ENCODE measurements around the gene USF3.

USF3 gene

DNA sequence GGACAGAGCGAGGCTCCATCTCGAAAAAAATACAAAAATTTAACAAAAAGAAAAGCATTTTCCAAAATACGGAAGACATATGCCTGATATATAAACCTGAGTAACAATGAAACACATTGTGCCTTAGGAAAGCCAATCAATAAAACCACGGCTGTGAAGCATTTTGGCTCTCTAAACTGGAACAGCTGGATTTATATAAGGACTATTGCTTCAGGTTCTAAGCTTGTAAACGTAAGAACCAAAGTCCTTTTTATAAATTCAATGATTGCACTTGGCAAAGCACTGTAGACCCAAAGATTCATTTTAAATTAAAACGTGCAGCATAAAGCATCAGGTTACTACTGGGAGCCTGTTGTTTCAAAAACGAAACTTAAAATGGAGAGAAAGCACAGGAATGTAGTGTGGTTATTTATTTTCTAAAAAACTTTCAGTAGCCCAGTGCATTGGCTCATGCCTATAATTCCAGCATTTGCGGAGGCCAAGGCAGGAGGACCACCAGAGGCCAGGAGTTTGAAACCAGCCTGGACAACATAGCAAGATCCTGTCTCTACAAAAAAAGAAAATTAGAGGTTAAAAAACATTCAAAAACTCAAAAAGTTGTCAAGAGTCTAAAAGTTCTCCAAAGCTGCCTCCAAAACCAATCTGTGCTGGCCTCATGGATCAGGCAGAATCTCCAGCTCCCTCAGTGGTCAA is 61.5 kb downstream of the USF3 start:
- Histone ChIP-seq H3K4me3 (ENCODE audit: low read depth in 1 of 2, low read length in 2 of 2) (peak overlapping the region in 1 of 2 donors; percentile 10), H3K27me3 (ENCODE audit: control insufficient read depth in 1 of 2, insufficient read depth in 2 of 2, low read length in 2 of 2) (no peaks in the 10 kb centered on the region), H3K9ac (ENCODE audit: low read depth in 1 of 2, low read length in 2 of 2) (no peak overlapping the region), H3K36me3 (ENCODE audit: control insufficient read depth in 1 of 2, insufficient read depth in 2 of 2, low read length in 2 of 2) (no peaks in the 10 kb centered on the region), H3K9me3 (ENCODE audit: control insufficient read depth in 1 of 2, low read length in 2 of 2) (no peaks in the 10 kb centered on the region), H3K4me1 (ENCODE audit: control insufficient read depth in 1 of 2, insufficient read depth in 2 of 2, low read length in 2 of 2) (no peaks in the 10 kb centered on the region), H3K27ac (ENCODE audit: low read depth, low read length) (no peak overlapping the region)

DNA sequence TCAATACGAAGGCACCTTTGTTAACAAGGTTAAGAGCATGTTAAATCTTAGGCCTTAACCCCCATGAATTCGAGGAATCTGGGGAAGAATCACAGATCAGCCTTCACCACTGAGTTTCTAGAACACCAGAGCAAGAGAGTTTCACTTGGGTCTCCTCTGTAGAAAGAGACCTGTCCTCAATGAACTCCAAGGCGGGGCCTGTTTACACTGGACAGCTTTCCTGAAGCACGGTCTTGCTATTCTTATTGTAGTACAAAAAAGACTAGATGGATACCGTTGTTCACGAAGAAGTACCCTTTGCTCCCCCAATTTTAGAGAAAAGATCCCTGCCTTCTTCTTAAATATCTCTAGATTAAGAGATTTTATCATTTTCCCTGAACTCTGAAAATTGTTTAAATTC is 64.9 kb downstream of the USF3 start:
- Histone ChIP-seq H3K9me3 (ENCODE audit: control insufficient read depth in 1 of 2, low read length in 2 of 2) (no peaks in the 10 kb centered on the region), H3K27me3 (ENCODE audit: control insufficient read depth in 1 of 2, insufficient read depth in 2 of 2, low read length in 2 of 2) (no peaks in the 10 kb centered on the region), H3K4me3 (ENCODE audit: low read depth in 1 of 2, low read length in 2 of 2) (no peak overlapping the region), H3K4me1 (ENCODE audit: control insufficient read depth in 1 of 2, insufficient read depth in 2 of 2, low read length in 2 of 2) (peaks cover 0 to 7% of the 10 kb centered on the region in 2 donors), H3K27ac (ENCODE audit: low read depth, low read length) (no peak overlapping the region), H3K36me3 (ENCODE audit: control insufficient read depth in 1 of 2, insufficient read depth in 2 of 2, low read length in 2 of 2) (peaks cover 3 to 17% of the 10 kb centered on the region in 2 donors), H3K9ac (ENCODE audit: low read depth in 1 of 2, low read length in 2 of 2) (no peak overlapping the region)

DNA sequence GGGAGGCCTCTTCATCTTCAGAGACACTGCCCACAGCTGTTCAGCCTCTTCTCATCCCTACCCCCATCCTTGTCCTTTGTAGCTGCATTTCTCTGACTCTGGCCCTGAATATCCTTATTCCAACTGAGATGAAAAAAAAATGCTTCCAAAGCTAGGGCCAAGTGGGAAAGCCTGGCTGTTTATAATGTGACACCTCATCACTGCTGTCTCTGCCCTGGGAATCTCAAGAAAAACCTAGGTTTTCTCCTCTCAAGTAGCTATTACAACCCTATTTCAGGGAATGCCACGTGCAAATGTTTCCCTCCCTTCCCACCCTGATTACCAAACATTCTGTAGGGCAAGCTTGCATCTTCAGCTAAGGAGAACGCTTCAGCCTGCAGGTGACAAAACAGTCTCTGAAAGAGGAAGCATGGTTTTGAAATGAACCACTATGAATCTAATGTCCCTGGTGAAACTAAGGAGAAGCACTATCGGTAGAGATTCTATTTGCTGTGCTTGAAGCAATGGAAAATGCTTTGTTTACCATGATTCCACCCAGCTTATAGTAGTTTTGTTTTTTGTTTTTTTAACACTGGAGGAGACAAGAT is 65.4 kb downstream of the USF3 start:
- Histone ChIP-seq H3K4me3 (ENCODE audit: low read depth in 1 of 2, low read length in 2 of 2) (no peak overlapping the region), H3K9ac (ENCODE audit: low read depth in 1 of 2, low read length in 2 of 2) (no peak overlapping the region), H3K4me1 (ENCODE audit: control insufficient read depth in 1 of 2, insufficient read depth in 2 of 2, low read length in 2 of 2) (peaks cover 0 to 8% of the 10 kb centered on the region in 2 donors), H3K36me3 (ENCODE audit: control insufficient read depth in 1 of 2, insufficient read depth in 2 of 2, low read length in 2 of 2) (peaks cover 3 to 17% of the 10 kb centered on the region in 2 donors), H3K27ac (ENCODE audit: low read depth, low read length) (no peak overlapping the region), H3K27me3 (ENCODE audit: control insufficient read depth in 1 of 2, insufficient read depth in 2 of 2, low read length in 2 of 2) (no peaks in the 10 kb centered on the region), H3K9me3 (ENCODE audit: control insufficient read depth in 1 of 2, low read length in 2 of 2) (no peaks in the 10 kb centered on the region)

DNA sequence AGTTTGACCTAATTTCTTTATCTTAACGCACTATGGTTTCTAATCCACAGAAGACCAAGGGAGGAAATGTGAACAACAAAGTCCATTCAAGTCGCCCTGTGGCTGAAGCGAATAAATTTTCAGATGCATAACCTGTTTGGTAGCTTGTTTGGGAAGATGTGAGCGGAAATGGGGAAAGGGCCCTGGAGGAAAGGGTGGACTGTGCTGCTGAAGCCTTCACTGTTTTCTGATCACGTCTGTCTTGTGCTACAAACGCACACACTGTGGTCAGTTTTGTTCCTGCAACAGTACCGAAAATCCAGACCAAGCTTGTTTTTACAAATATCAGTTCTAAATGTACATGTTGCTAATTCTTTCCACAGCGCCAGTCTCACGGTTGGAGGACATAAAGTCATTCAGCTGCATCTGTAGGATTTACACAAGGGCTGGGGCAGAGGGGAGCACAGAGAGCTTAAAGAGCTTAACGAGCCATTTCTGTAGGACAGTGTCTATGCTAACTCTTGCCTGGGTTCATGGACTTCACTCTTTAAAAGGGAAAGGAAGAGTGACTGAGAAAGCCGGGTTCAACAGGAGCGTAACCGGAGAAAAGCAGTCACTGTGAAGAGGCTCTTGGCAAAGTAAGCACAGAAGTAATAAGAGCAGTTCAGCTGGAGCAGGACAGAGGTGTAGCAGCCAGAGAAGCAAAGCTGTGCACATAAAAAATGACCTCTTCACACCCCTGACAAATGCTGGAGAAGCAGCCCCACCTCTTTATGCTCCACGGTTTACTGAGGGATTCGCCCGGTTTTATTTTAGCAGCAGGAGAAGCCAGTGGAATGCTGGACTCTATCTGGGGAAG is 66.6 kb downstream of the USF3 start:
- H3K4me3 ChIP-seq (ENCODE audit: low read depth in 1 of 2, low read length in 2 of 2) = no peak overlapping the region
- H3K4me1 ChIP-seq (ENCODE audit: control insufficient read depth in 1 of 2, insufficient read depth in 2 of 2, low read length in 2 of 2) = peaks cover 0 to 8% of the 10 kb centered on the region in 2 donors
- no peak overlapping the region for H3K27ac ChIP-seq (ENCODE audit: low read depth, low read length)

DNA sequence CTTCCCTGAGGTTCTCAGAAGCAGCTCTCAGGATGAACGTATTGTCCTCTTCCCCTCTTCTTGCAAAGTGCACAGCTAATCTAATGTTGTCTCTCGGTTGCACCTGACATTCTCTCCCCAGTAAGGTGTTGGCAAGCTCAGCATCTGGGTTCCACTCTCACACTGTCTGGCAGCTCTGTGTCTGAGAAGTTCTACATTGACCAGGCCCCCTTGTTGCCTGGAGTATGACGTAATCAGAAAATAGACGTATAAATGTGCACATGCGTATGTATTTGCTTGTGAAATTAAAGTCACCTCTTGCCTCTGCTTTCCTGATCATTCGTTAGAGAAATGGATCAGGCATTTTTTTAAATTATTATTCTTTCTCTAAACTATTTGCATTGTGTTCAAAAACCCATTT is 67.7 kb downstream of the USF3 start:
- Histone ChIP-seq H3K36me3 (ENCODE audit: control insufficient read depth in 1 of 2, insufficient read depth in 2 of 2, low read length in 2 of 2) (peaks cover 3 to 17% of the 10 kb centered on the region in 2 donors), H3K27me3 (ENCODE audit: control insufficient read depth in 1 of 2, insufficient read depth in 2 of 2, low read length in 2 of 2) (no peaks in the 10 kb centered on the region), H3K9me3 (ENCODE audit: control insufficient read depth in 1 of 2, low read length in 2 of 2) (no peaks in the 10 kb centered on the region), H3K4me3 (ENCODE audit: low read depth in 1 of 2, low read length in 2 of 2) (no peak overlapping the region), H3K9ac (ENCODE audit: low read depth in 1 of 2, low read length in 2 of 2) (no peak overlapping the region), H3K4me1 (ENCODE audit: control insufficient read depth in 1 of 2, insufficient read depth in 2 of 2, low read length in 2 of 2) (peaks cover 0 to 8% of the 10 kb centered on the region in 2 donors), H3K27ac (ENCODE audit: low read depth, low read length) (no peak overlapping the region)

More for the DNA sequence above, 66.6 kb downstream of the USF3 start:
- Histone ChIP-seq H3K9ac (ENCODE audit: low read depth in 1 of 2, low read length in 2 of 2) (no peak overlapping the region), H3K9me3 (ENCODE audit: control insufficient read depth in 1 of 2, low read length in 2 of 2) (no peaks in the 10 kb centered on the region), H3K27me3 (ENCODE audit: control insufficient read depth in 1 of 2, insufficient read depth in 2 of 2, low read length in 2 of 2) (no peaks in the 10 kb centered on the region), H3K36me3 (ENCODE audit: control insufficient read depth in 1 of 2, insufficient read depth in 2 of 2, low read length in 2 of 2) (peaks cover 3 to 17% of the 10 kb centered on the region in 2 donors)

DNA sequence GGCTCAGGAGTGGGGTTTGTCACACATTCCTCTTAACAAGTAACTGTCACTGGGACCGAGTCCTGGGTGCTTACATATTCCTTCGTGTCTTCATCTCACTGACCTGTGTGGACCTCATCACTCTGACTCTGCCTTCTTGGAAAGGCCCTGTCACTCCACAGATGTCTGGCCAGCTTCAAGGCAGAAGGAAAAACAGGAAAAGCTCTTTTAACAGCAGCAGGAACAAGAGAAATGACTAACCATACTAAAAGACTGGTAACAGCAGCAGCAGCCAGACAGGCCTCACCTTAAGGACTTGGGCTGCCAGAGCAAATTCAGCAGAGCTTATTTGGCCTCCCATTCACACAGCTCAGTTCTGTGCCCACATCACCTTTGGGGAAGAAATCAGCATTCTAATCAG is 68.1 kb downstream of the USF3 start:
- no peaks in the 10 kb centered on the region for H3K9me3 ChIP-seq (ENCODE audit: control insufficient read depth in 1 of 2, low read length in 2 of 2)
- peaks cover 0 to 8% of the 10 kb centered on the region in 2 donors for H3K4me1 ChIP-seq (ENCODE audit: control insufficient read depth in 1 of 2, insufficient read depth in 2 of 2, low read length in 2 of 2)
- H3K4me3 ChIP-seq (ENCODE audit: low read depth in 1 of 2, low read length in 2 of 2) = no peak overlapping the region
- H3K27me3 ChIP-seq (ENCODE audit: control insufficient read depth in 1 of 2, insufficient read depth in 2 of 2, low read length in 2 of 2) = no peaks in the 10 kb centered on the region
- peaks cover 3 to 17% of the 10 kb centered on the region in 2 donors for H3K36me3 ChIP-seq (ENCODE audit: control insufficient read depth in 1 of 2, insufficient read depth in 2 of 2, low read length in 2 of 2)
- no peak overlapping the region for H3K27ac ChIP-seq (ENCODE audit: low read depth, low read length)
- H3K9ac ChIP-seq (ENCODE audit: low read depth in 1 of 2, low read length in 2 of 2) = no peak overlapping the region

DNA sequence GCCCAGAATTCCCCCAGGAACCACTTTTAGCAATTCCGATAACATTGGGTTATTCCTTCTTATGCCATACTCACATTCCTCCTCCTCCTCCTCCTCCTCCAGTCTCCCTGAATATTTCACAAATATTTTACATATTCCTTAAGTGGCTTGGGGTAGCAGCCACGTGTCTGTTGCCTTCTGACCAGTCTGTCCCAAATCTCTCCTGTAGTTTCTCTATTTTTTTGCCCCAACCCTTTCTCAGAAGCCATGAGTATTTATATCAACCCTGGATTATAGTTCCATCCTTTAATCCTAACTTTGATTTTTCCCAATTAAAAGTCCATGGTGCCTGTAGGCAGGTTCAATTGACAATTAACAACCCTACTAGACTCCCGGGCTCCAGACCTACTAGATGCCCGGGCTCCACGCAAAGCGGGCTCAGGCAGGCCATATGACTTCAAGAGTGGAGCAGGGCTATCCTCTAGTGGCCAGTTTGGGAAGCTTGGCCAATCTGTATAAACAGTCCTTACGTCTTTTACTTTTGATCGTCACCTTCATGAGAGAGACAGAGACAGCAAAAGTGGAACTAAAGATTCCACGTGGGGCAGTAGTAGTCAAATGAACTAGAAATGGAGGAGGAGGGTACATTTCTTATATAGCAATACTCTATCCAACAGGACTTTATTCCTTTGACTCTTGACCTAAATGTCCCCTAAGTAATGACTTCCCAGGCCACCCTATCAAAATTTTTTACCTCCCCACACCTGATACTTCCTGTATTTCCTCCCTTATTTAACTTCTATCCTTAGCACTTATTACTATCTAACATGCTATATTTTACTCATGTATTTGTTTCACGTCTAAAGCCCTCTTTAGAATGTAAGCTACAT is 69.7 kb downstream of the USF3 start:
- Histone ChIP-seq H3K4me1 (ENCODE audit: control insufficient read depth in 1 of 2, insufficient read depth in 2 of 2, low read length in 2 of 2) (peaks cover 0 to 8% of the 10 kb centered on the region in 2 donors), H3K4me3 (ENCODE audit: low read depth in 1 of 2, low read length in 2 of 2) (peak overlapping the region; percentile 13 to 35), H3K9ac (ENCODE audit: low read depth in 1 of 2, low read length in 2 of 2) (no peak overlapping the region), H3K27me3 (ENCODE audit: control insufficient read depth in 1 of 2, insufficient read depth in 2 of 2, low read length in 2 of 2) (no peaks in the 10 kb centered on the region), H3K36me3 (ENCODE audit: control insufficient read depth in 1 of 2, insufficient read depth in 2 of 2, low read length in 2 of 2) (peaks cover 3 to 17% of the 10 kb centered on the region in 2 donors), H3K9me3 (ENCODE audit: control insufficient read depth in 1 of 2, low read length in 2 of 2) (no peaks in the 10 kb centered on the region), H3K27ac (ENCODE audit: low read depth, low read length) (no peak overlapping the region)

DNA sequence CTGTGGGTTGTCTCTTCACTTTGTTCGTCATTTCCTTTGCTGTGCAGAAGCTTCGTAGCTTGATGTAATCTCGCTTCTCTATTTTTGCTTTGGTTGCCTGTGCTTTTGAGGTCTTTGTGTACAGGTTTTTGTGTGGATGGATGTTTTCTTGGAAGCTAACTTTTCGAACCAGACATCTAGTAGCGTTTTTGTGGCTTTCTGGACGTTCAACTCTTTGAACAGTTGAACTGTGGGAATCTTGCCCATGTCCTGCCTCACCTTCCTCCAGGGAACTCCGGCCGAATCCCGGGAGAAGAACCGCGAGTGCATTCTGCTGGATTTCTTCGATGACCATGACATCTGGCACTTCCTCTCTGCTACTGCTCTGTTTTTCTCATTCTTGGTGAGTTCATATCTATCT is 70.6 kb downstream of the USF3 start:
- H3K9ac ChIP-seq (ENCODE audit: low read depth in 1 of 2, low read length in 2 of 2) = no peak overlapping the region
- H3K36me3 ChIP-seq (ENCODE audit: control insufficient read depth in 1 of 2, insufficient read depth in 2 of 2, low read length in 2 of 2) = peaks cover 3 to 17% of the 10 kb centered on the region in 2 donors
- H3K27me3 ChIP-seq (ENCODE audit: control insufficient read depth in 1 of 2, insufficient read depth in 2 of 2, low read length in 2 of 2) = no peaks in the 10 kb centered on the region
- H3K4me1 ChIP-seq (ENCODE audit: control insufficient read depth in 1 of 2, insufficient read depth in 2 of 2, low read length in 2 of 2) = peaks cover 0 to 8% of the 10 kb centered on the region in 2 donors
- H3K4me3 ChIP-seq (ENCODE audit: low read depth in 1 of 2, low read length in 2 of 2) = no peak overlapping the region
- H3K27ac ChIP-seq (ENCODE audit: low read depth, low read length) = no peak overlapping the region
- no peaks in the 10 kb centered on the region for H3K9me3 ChIP-seq (ENCODE audit: control insufficient read depth in 1 of 2, low read length in 2 of 2)

DNA sequence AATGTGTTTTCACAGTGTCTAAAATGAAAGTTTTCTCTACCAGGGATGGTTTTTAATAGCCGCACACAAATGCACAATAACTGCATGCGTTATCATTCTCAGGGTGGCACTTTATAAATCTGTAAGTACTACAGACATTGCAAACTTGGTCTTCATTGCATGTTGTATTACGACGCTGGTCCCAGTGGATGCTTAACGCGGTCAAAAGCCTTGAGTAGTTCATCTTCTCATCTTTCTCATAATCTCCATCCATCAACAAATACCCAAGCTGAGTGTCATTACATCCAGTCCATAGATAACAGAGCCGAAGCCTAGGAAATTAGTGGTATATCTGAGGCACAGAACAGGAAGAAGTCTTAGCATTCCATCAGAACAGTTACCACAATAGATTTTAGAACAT is 72.6 kb downstream of the USF3 start:
- Histone ChIP-seq H3K4me1 (ENCODE audit: control insufficient read depth in 1 of 2, insufficient read depth in 2 of 2, low read length in 2 of 2) (peaks cover 0 to 8% of the 10 kb centered on the region in 2 donors), H3K9me3 (ENCODE audit: control insufficient read depth in 1 of 2, low read length in 2 of 2) (no peaks in the 10 kb centered on the region), H3K9ac (ENCODE audit: low read depth in 1 of 2, low read length in 2 of 2) (no peak overlapping the region), H3K36me3 (ENCODE audit: control insufficient read depth in 1 of 2, insufficient read depth in 2 of 2, low read length in 2 of 2) (peaks cover 3 to 13% of the 10 kb centered on the region in 2 donors), H3K4me3 (ENCODE audit: low read depth in 1 of 2, low read length in 2 of 2) (no peak overlapping the region), H3K27ac (ENCODE audit: low read depth, low read length) (no peak overlapping the region), H3K27me3 (ENCODE audit: control insufficient read depth in 1 of 2, insufficient read depth in 2 of 2, low read length in 2 of 2) (no peaks in the 10 kb centered on the region)

All from duodenal mucosa (tissue), 2 donors.